Upper lobe of left lung (tissue), 4 donors: ENCODE data around the gene SP5.

Source experiments
- CTCF ChIP-seq, 6 experiments: fragments of 450-650 bp in 4 of 6; fragments of 200-600 bp in 2 of 6; sonication (generic) in 2 of 6; IDR thresholded peaks; one replicate each; pipeline ENCODE4 v1.5.1; 2016 to 2019; ENCODE audit warnings: antibody characterized with exemption in 6 of 6
- EP300 ChIP-seq, 4 donors: sonication (generic); formaldehyde crosslinking; IDR thresholded peaks; one replicate each; pipeline ENCODE4 v1.5.1; 2017; ENCODE audit warnings: antibody characterized with exemption in 4 of 4, control low read depth in 2 of 4
- POLR2A ChIP-seq, 4 donors: fragments of 450-650 bp; IDR thresholded peaks; one replicate each; pipeline ENCODE4 v1.5.1; 2016 to 2017; ENCODE audit warnings: antibody characterized with exemption in 4 of 4, mild to moderate bottlenecking in 2 of 4
- POLR2AphosphoS5 ChIP-seq, 2 donors: sonication (generic); formaldehyde crosslinking; IDR thresholded peaks; one replicate each; pipeline ENCODE4 v1.5.1; 2017; ENCODE audit warnings: antibody characterized with exemption in 2 of 2

GRCh38 chr2:170733798-170734600 lies 18.9 kb downstream of the SP5 start:
- TF ChIP-seq CTCF (IDR thresholded peaks at IDR 0.05) (no peak), POLR2A (IDR thresholded peaks at IDR 0.05) (no peak), EP300 (IDR thresholded peaks at IDR 0.05) (no peak), POLR2AphosphoS5 (IDR thresholded peaks at IDR 0.05) (no peak)
